Measurements from ENCODE around the gene AGT.

Gene AGT

DNA sequence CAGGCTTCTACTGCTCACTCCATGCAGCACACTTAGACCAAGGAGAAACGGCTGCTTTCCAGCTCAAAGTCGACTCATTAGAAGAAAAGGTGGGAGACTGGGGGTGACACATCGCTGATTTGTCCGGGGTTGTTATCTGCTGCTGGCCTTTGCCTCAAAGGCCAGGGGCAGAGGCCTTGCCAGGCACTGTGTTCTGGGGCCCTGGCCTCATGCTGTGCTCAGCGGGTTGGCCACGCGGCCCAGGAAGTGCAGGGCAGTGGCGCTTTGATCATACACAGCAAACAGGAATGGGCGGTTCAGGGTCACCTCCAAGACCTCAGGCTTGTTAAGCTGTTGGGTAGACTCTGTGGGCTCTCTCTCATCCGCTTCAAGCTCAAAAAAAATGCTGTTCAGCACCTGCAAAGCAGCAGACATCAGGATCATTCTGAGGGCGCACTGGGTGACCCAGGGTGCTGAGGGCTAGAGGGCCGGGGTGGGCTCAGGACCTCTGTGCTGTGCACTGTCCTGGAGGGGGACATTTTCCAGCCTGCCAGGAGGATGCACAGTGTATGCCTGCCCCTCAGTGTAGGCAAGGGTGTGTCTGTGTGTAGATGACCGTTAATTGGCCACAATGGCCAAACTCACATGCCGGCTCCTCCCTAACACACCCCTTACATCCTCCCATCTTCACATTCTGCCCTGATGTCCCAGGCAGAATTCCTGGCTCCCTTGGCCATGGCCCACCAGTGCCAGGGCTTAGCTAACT, 10.8 kb downstream of the AGT start:
- no peaks in the 10 kb centered on the region for H3K4me1 ChIP-seq (ENCODE audit: insufficient read depth, low read length, severe bottlenecking)
- H3K9me2 ChIP-seq (ENCODE audit: low read depth, low read length) = no peaks in the 10 kb centered on the region
- H3K4me3 ChIP-seq (ENCODE audit: low read depth, low read length, poor library complexity, severe bottlenecking) = no peak overlapping the region
- TF ChIP-seq, protein P1, sequence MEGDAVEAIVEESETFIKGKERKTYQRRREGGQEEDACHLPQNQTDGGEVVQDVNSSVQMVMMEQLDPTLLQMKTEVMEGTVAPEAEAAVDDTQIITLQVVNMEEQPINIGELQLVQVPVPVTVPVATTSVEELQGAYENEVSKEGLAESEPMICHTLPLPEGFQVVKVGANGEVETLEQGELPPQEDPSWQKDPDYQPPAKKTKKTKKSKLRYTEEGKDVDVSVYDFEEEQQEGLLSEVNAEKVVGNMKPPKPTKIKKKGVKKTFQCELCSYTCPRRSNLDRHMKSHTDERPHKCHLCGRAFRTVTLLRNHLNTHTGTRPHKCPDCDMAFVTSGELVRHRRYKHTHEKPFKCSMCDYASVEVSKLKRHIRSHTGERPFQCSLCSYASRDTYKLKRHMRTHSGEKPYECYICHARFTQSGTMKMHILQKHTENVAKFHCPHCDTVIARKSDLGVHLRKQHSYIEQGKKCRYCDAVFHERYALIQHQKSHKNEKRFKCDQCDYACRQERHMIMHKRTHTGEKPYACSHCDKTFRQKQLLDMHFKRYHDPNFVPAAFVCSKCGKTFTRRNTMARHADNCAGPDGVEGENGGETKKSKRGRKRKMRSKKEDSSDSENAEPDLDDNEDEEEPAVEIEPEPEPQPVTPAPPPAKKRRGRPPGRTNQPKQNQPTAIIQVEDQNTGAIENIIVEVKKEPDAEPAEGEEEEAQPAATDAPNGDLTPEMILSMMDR (IDR thresholded peaks at IDR 0.05; ENCODE audit: low read length) = no peak
- no peak for TF ChIP-seq EZH2 (IDR thresholded peaks at IDR 0.05; ENCODE audit: borderline replicate concordance, low read length)
- H4K20me1 ChIP-seq (ENCODE audit: insufficient read depth, low read length) = no peaks in the 10 kb centered on the region
- no peaks in the 10 kb centered on the region for H3K79me2 ChIP-seq (ENCODE audit: insufficient read depth, low read length)
- no peak overlapping the region for H3K27ac ChIP-seq (ENCODE audit: low read depth, low read length, poor library complexity, severe bottlenecking)
- H3K27me3 ChIP-seq (ENCODE audit: insufficient read depth, low read length) = no peaks in the 10 kb centered on the region
- H3F3A ChIP-seq (ENCODE audit: insufficient read depth, low read length) = no peaks in the 10 kb centered on the region
- no peaks in the 10 kb centered on the region for H3K9me3 ChIP-seq (ENCODE audit: low read length)
- H3K9ac ChIP-seq (ENCODE audit: low read length) = no peak overlapping the region
- no peak overlapping the region for H2AFZ ChIP-seq (ENCODE audit: low read length)
- no peak overlapping the region for H3K4me2 ChIP-seq (ENCODE audit: low read length)
- no peaks in the 10 kb centered on the region for H3K36me3 ChIP-seq (ENCODE audit: insufficient read depth, low read length)

DNA sequence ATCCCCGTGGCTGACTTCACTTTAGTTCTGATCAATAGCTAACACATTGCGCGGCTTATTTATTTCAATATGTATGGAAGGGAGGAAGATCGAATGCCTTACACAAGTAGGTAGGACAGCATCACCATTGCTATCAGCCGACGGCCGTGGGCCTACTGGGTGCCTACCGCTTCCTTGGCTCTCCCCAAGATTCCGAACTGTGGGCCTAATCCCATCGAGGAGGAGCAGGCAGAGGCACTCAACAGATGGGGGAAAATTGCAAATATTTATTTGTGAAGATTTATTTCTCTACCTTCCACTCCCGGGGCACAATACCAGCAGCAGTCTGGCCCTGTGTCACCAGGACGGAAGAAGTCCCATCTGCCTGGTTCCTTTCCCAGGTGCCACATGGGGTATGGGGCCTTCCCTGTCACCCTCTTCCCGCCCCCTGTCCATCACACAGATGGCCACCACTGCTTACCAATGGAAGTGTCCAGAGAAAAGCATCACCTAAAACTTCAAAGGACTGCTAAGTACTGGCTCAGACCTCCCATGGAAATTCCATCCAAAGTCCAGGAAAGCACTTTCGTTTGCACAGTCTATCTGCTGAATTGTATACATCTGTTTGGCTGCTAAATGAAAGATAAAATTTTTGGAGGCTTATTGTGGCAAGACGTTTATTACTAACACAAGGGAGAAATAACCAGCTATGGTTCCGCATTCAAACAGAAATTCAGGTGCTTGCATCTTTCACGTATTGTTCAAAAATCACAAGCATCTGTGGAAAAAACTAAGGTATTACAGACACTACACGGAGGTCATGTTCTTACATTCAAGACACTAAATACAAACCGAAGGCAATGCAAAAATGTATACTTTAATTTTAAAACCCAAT, 11.8 kb downstream of the AGT start:
- H3K4me2 ChIP-seq (ENCODE audit: low read length) = no peak overlapping the region

DNA sequence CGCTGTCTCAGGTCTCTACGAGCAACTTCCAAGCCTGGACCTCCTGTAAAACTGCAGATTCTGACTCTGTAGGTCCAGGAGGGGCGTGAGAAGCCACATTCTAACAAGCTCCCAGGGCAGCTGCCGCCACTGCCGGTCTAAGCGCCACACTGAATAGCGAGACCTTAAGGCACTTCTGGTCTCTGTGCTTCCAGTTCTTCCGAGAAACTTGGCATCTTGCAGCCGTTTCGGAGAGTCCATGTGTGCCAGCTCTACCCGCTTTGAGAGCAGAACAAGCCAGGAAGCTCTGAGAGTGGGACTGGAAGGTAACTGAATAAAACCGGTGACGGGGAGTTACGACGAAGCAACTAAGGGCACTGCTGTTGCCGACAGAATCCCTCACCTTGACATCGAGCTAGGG, 12.5 kb downstream of the AGT start:
- no peak overlapping the region for H3K27ac ChIP-seq (ENCODE audit: low read depth, low read length, poor library complexity, severe bottlenecking)
- no peaks in the 10 kb centered on the region for H3F3A ChIP-seq (ENCODE audit: insufficient read depth, low read length)
- TF ChIP-seq, protein P1 (IDR thresholded peaks at IDR 0.05; ENCODE audit: low read length) = no peak
- TF ChIP-seq EZH2 (IDR thresholded peaks at IDR 0.05; ENCODE audit: borderline replicate concordance, low read length) = no peak
- no peaks in the 10 kb centered on the region for H3K9me3 ChIP-seq (ENCODE audit: low read length)
- no peaks in the 10 kb centered on the region for H4K20me1 ChIP-seq (ENCODE audit: insufficient read depth, low read length)
- H3K4me1 ChIP-seq (ENCODE audit: insufficient read depth, low read length, severe bottlenecking) = no peaks in the 10 kb centered on the region
- no peak overlapping the region for H3K4me2 ChIP-seq (ENCODE audit: low read length)
- H3K79me2 ChIP-seq (ENCODE audit: insufficient read depth, low read length) = no peaks in the 10 kb centered on the region
- no peaks in the 10 kb centered on the region for H3K9me2 ChIP-seq (ENCODE audit: low read depth, low read length)
- H3K4me3 ChIP-seq (ENCODE audit: low read depth, low read length, poor library complexity, severe bottlenecking) = no peak overlapping the region
- H3K27me3 ChIP-seq (ENCODE audit: insufficient read depth, low read length) = no peaks in the 10 kb centered on the region
- no peaks in the 10 kb centered on the region for H3K36me3 ChIP-seq (ENCODE audit: insufficient read depth, low read length)
- H3K9ac ChIP-seq (ENCODE audit: low read length) = no peak overlapping the region
- no peak overlapping the region for H2AFZ ChIP-seq (ENCODE audit: low read length)

More for the DNA sequence above, 11.8 kb downstream of the AGT start:
- Histone ChIP-seq H3K36me3 (ENCODE audit: insufficient read depth, low read length) (no peaks in the 10 kb centered on the region), H3K4me3 (ENCODE audit: low read depth, low read length, poor library complexity, severe bottlenecking) (no peak overlapping the region), H4K20me1 (ENCODE audit: insufficient read depth, low read length) (no peaks in the 10 kb centered on the region), H3K27me3 (ENCODE audit: insufficient read depth, low read length) (no peaks in the 10 kb centered on the region), H3K79me2 (ENCODE audit: insufficient read depth, low read length) (no peaks in the 10 kb centered on the region), H3F3A (ENCODE audit: insufficient read depth, low read length) (no peaks in the 10 kb centered on the region), H3K27ac (ENCODE audit: low read depth, low read length, poor library complexity, severe bottlenecking) (no peak overlapping the region), H3K4me1 (ENCODE audit: insufficient read depth, low read length, severe bottlenecking) (no peaks in the 10 kb centered on the region), H3K9ac (ENCODE audit: low read length) (no peak overlapping the region), H3K9me2 (ENCODE audit: low read depth, low read length) (no peaks in the 10 kb centered on the region), H2AFZ (ENCODE audit: low read length) (no peak overlapping the region), H3K9me3 (ENCODE audit: low read length) (no peaks in the 10 kb centered on the region)
- TF ChIP-seq EZH2 (IDR thresholded peaks at IDR 0.05; ENCODE audit: borderline replicate concordance, low read length) = no peak
- TF ChIP-seq, protein P1 (IDR thresholded peaks at IDR 0.05; ENCODE audit: low read length) = no peak
